ENCODE measurements around the gene RAVER2.

The RAVER2 gene

GRCh38 chr1:64847666-64848065 is 102.8 kb downstream of the RAVER2 start:
- Histone ChIP-seq H3K27me3 (ENCODE audit: insufficient read depth, low read depth, severe bottlenecking) (no peaks in the 10 kb centered on the region), H3K9me3 (ENCODE audit: severe bottlenecking) (no peaks in the 10 kb centered on the region), H3K36me3 (peaks cover 5% of the 10 kb centered on the region), H3K27ac (no peak overlapping the region), H3K4me3 (ENCODE audit: low read depth, low read length) (no peak overlapping the region)
- no peak for TF ChIP-seq CTCF (IDR thresholded peaks at IDR 0.05; ENCODE audit: low read depth, low read length)
- DNase-seq: no peak

- no peak for DNase-seq
- Histone ChIP-seq H3K9me3 (ENCODE audit: severe bottlenecking) (no peaks in the 10 kb centered on the region), H3K36me3 (peaks cover 5% of the 10 kb centered on the region), H3K27ac (no peak overlapping the region), H3K27me3 (ENCODE audit: insufficient read depth, low read depth, severe bottlenecking) (no peaks in the 10 kb centered on the region), H3K4me3 (ENCODE audit: low read depth, low read length) (no peak overlapping the region)
- TF ChIP-seq CTCF (IDR thresholded peaks at IDR 0.05; ENCODE audit: low read depth, low read length): no peak
These were observed 103.3 kb downstream of the RAVER2 start for GRCh38 chr1:64848136-64848535.

GRCh38 chr1:64848803-64849202 is 103.9 kb downstream of the RAVER2 start:
- H3K27me3 ChIP-seq (ENCODE audit: insufficient read depth, low read depth, severe bottlenecking): no peaks in the 10 kb centered on the region
- TF ChIP-seq CTCF (IDR thresholded peaks at IDR 0.05; ENCODE audit: low read depth, low read length): no peak
- H3K9me3 ChIP-seq (ENCODE audit: severe bottlenecking): no peaks in the 10 kb centered on the region
- no peak overlapping the region for H3K27ac ChIP-seq
- H3K36me3 ChIP-seq: peaks cover 2% of the 10 kb centered on the region
- DNase-seq: no peak
- H3K4me3 ChIP-seq (ENCODE audit: low read depth, low read length): no peak overlapping the region

- Histone ChIP-seq H3K4me3 (ENCODE audit: low read depth, low read length) (no peak overlapping the region), H3K27ac (no peak overlapping the region), H3K9me3 (ENCODE audit: severe bottlenecking) (no peaks in the 10 kb centered on the region), H3K27me3 (ENCODE audit: insufficient read depth, low read depth, severe bottlenecking) (no peaks in the 10 kb centered on the region), H3K36me3 (no peaks in the 10 kb centered on the region; the same call in none of the 2 replicates)
- TF ChIP-seq CTCF (IDR thresholded peaks at IDR 0.05; ENCODE audit: low read depth, low read length): no peak
- no peak for DNase-seq
These were observed 105.1 kb downstream of the RAVER2 start for GRCh38 chr1:64849942-64850341.

GRCh38 chr1:64850846-64851245 is 106.0 kb downstream of the RAVER2 start:
- Histone ChIP-seq H3K4me3 (ENCODE audit: low read depth, low read length) (no peak overlapping the region), H3K36me3 (no peaks in the 10 kb centered on the region; the same call in none of the 2 replicates), H3K9me3 (ENCODE audit: severe bottlenecking) (no peaks in the 10 kb centered on the region), H3K27me3 (ENCODE audit: insufficient read depth, low read depth, severe bottlenecking) (no peaks in the 10 kb centered on the region), H3K27ac (no peak overlapping the region)
- TF ChIP-seq CTCF (IDR thresholded peaks at IDR 0.05; ENCODE audit: low read depth, low read length): no peak
- DNase-seq: no peak

GRCh38 chr1:64851664-64852063 is 106.8 kb downstream of the RAVER2 start:
- no peak for TF ChIP-seq CTCF (IDR thresholded peaks at IDR 0.05; ENCODE audit: low read depth, low read length)
- DNase-seq: no peak
- Histone ChIP-seq H3K9me3 (ENCODE audit: severe bottlenecking) (no peaks in the 10 kb centered on the region), H3K27ac (no peak overlapping the region), H3K4me3 (ENCODE audit: low read depth, low read length) (no peak overlapping the region), H3K27me3 (ENCODE audit: insufficient read depth, low read depth, severe bottlenecking) (no peaks in the 10 kb centered on the region), H3K36me3 (no peaks in the 10 kb centered on the region; the same call in none of the 2 replicates)

Data from WERI-Rb-1 (cell line).